Measurements from ENCODE around the gene MROH8. TPM values are rescaled to one million over a fixed set of nuclear protein-coding genes. Genes with fewer than 3 reads are reported as not detected.
A peak's percentile ranks its signal among the peaks of the same experiment; 100 is the strongest.

Gene MROH8
- total and polyA plus RNA-seq, 2 of the 13 experiments (the other 11 are each of a cell fraction or from before 2014, with no cell fraction given), result 2.6 to 5.5 TPM

DNA sequence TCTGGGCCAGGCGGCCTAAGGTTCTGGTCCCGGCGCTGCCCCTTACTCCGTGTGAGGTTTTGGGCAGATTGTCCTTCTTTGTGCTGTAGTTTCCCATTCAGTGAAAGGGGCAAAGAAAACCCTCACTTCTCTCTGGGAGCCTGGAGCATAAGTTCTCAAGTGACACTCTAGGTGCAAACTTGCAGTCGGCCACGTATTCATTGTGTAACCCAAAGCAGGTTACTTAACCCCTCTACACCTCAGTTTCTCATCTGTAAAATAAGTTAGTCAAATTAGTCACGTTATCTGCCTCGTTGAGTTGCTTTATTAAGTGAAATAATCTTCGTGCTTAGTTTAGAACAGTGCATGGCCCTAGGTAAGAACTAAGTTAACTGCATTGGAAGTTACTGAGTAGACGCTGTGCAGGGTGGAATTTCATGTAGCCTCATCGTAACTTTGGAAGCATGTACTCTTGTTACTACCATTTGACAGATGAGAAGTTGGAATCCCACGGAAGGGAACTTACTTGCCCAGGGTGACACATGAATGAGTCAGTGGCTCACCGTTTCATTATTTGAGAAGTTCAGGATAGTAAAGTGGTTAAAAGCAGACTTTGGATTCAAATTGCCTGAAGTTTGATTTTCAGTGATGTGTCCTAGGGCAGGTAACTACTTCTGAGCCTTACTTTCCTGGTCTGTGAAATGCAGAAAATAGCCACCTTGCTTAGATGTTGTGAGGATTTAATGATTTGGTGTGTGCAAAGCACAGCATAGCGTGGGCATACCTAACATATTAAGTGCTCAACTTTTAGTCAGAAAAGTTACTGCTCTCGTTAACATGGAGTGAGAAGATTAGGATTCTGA, 556 bp upstream of the MROH8 start (continued):
- TF ChIP-seq ZNF556 (CRISPR knock-in tag; IDR thresholded peaks at IDR 0.05; ENCODE audit: borderline replicate concordance), result 0 out of 2 replicates have a peak, but pooled peaks have one; percentile 36
- no peak for TF ChIP-seq ZNF333 (CRISPR knock-in tag; IDR thresholded peaks at IDR 0.05; ENCODE audit: borderline replicate concordance)
- TF ChIP-seq ZFP36L1 (CRISPR knock-in tag; IDR thresholded peaks at IDR 0.05), result peak; percentile 8; the same call in 1 of the 2 replicates
- TF ChIP-seq MEIS1 (CRISPR knock-in tag; IDR thresholded peaks at IDR 0.05; ENCODE audit: borderline replicate concordance), result 0 out of 2 replicates have a peak, but pooled peaks have one; percentile 19
- peak; percentile 21; the same call in 1 of the 2 replicates for TF ChIP-seq RAD21 (CRISPR knock-in tag; IDR thresholded peaks at IDR 0.05)
- TF ChIP-seq RFX5 (IDR thresholded peaks at IDR 0.05; ENCODE audit: low read depth, low read length), result 0 out of 2 replicates have a peak, but pooled peaks have one; percentile 7
- TF ChIP-seq CREB1 (IDR thresholded peaks at IDR 0.05), result 0 out of 2 replicates have a peak, but pooled peaks have one; percentile 28
- TF ChIP-seq CREB1 (CRISPR knock-in tag; IDR thresholded peaks at IDR 0.05), result no peak
- no peak for TF ChIP-seq TRIM24 (CRISPR knock-in tag; IDR thresholded peaks at IDR 0.05)
- 0 out of 2 replicates have a peak, but pooled peaks have one; percentile 30 for TF ChIP-seq ARNT2 (CRISPR knock-in tag; IDR thresholded peaks at IDR 0.05; ENCODE audit: low read depth)
- TF ChIP-seq, protein P1, sequence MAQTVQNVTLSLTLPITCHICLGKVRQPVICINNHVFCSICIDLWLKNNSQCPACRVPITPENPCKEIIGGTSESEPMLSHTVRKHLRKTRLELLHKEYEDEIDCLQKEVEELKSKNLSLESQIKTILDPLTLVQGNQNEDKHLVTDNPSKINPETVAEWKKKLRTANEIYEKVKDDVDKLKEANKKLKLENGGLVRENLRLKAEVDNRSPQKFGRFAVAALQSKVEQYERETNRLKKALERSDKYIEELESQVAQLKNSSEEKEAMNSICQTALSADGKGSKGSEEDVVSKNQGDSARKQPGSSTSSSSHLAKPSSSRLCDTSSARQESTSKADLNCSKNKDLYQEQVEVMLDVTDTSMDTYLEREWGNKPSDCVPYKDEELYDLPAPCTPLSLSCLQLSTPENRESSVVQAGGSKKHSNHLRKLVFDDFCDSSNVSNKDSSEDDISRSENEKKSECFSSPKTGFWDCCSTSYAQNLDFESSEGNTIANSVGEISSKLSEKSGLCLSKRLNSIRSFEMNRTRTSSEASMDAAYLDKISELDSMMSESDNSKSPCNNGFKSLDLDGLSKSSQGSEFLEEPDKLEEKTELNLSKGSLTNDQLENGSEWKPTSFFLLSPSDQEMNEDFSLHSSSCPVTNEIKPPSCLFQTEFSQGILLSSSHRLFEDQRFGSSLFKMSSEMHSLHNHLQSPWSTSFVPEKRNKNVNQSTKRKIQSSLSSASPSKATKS (CRISPR knock-in tag; IDR thresholded peaks at IDR 0.05), result peak; percentile 92; the same call in 1 of the 2 replicates
- 0 out of 2 replicates have a peak, but pooled peaks have one; percentile 42 for TF ChIP-seq ZNF17 (CRISPR knock-in tag; IDR thresholded peaks at IDR 0.05)
- TF ChIP-seq, protein P2, sequence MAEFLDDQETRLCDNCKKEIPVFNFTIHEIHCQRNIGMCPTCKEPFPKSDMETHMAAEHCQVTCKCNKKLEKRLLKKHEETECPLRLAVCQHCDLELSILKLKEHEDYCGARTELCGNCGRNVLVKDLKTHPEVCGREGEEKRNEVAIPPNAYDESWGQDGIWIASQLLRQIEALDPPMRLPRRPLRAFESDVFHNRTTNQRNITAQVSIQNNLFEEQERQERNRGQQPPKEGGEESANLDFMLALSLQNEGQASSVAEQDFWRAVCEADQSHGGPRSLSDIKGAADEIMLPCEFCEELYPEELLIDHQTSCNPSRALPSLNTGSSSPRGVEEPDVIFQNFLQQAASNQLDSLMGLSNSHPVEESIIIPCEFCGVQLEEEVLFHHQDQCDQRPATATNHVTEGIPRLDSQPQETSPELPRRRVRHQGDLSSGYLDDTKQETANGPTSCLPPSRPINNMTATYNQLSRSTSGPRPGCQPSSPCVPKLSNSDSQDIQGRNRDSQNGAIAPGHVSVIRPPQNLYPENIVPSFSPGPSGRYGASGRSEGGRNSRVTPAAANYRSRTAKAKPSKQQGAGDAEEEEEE (CRISPR knock-in tag; IDR thresholded peaks at IDR 0.05; ENCODE audit: borderline replicate concordance), result 0 out of 2 replicates have a peak, but pooled peaks have one; percentile 8
- TF ChIP-seq, protein P3, sequence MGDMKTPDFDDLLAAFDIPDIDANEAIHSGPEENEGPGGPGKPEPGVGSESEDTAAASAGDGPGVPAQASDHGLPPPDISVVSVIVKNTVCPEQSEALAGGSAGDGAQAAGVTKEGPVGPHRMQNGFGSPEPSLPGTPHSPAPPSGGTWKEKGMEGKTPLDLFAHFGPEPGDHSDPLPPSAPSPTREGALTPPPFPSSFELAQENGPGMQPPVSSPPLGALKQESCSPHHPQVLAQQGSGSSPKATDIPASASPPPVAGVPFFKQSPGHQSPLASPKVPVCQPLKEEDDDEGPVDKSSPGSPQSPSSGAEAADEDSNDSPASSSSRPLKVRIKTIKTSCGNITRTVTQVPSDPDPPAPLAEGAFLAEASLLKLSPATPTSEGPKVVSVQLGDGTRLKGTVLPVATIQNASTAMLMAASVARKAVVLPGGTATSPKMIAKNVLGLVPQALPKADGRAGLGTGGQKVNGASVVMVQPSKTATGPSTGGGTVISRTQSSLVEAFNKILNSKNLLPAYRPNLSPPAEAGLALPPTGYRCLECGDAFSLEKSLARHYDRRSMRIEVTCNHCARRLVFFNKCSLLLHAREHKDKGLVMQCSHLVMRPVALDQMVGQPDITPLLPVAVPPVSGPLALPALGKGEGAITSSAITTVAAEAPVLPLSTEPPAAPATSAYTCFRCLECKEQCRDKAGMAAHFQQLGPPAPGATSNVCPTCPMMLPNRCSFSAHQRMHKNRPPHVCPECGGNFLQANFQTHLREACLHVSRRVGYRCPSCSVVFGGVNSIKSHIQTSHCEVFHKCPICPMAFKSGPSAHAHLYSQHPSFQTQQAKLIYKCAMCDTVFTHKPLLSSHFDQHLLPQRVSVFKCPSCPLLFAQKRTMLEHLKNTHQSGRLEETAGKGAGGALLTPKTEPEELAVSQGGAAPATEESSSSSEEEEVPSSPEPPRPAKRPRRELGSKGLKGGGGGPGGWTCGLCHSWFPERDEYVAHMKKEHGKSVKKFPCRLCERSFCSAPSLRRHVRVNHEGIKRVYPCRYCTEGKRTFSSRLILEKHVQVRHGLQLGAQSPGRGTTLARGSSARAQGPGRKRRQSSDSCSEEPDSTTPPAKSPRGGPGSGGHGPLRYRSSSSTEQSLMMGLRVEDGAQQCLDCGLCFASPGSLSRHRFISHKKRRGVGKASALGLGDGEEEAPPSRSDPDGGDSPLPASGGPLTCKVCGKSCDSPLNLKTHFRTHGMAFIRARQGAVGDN (CRISPR knock-in tag; IDR thresholded peaks at IDR 0.05), result peak; percentile 44
- 0 out of 2 replicates have a peak, but pooled peaks have one; percentile 70 for TF ChIP-seq NAIF1 (CRISPR knock-in tag; IDR thresholded peaks at IDR 0.05; ENCODE audit: borderline replicate concordance)
- TF ChIP-seq, protein P4, sequence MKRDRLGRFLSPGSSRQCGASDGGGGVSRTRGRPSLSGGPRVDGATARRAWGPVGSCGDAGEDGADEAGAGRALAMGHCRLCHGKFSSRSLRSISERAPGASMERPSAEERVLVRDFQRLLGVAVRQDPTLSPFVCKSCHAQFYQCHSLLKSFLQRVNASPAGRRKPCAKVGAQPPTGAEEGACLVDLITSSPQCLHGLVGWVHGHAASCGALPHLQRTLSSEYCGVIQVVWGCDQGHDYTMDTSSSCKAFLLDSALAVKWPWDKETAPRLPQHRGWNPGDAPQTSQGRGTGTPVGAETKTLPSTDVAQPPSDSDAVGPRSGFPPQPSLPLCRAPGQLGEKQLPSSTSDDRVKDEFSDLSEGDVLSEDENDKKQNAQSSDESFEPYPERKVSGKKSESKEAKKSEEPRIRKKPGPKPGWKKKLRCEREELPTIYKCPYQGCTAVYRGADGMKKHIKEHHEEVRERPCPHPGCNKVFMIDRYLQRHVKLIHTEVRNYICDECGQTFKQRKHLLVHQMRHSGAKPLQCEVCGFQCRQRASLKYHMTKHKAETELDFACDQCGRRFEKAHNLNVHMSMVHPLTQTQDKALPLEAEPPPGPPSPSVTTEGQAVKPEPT (CRISPR knock-in tag; IDR thresholded peaks at IDR 0.05; ENCODE audit: low read depth), result no peak
- peak; percentile 74; the same call in 1 of the 2 replicates for TF ChIP-seq ZNF337 (CRISPR knock-in tag; IDR thresholded peaks at IDR 0.05; ENCODE audit: borderline replicate concordance, low read depth)

Data from HepG2 (cell line).